Nucleus accumbens (tissue), 56 donors: ENCODE measurements around the gene NFS1.
A peak's percentile ranks its signal among the peaks of the same experiment; 100 is the strongest.
"Not testable (repeated sequence)": the region's sequence is repeated elsewhere in the genome, so short reads cannot be mapped to it uniquely, and the experiment has no call there.

ENCODE experiments used
- DNase-seq, 56 donors: peaks; one replicate each; lab custom pipeline; 2025; lab: John Stamatoyannopoulos, UW

Gene NFS1

DNA sequence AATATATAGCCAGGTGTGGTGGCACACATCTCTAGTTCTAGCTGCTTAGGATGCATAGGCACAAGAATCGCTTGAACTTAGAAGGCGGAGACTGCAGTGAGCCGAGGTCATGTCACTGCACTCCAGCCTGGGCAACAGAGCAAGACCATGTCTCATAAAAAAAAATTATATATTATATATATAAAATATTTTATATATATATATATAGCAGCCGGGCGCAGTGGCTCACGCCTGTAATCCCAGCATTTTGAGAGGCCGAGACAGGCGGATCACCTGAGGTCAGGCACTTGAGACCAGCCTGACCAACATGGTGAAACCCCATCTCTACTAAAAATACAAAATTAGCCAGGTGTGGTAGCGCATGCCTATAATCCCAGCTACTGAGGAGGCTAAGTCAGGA lies 13.8 kb downstream of the NFS1 start:
- not testable (repeated sequence) for DNase-seq

DNA sequence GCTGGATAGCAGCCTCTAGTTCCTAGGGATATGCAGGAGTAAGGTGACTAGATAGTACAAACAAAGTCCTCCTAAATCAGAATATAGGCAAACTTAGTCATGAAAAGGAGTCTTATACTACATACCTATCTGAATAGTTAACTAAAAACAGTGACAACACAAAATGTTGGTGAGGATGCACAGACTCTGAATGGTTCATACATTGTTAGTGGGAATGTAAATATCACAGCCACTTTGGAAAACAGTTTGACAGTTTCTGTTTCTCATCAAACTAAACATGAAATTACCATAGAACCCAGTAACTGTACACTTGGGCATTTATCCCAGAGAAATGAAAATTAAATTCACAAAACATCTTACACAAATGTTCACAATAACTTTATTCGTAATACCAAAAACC lies 17.2 kb downstream of the NFS1 start:
- no peak for DNase-seq

DNA sequence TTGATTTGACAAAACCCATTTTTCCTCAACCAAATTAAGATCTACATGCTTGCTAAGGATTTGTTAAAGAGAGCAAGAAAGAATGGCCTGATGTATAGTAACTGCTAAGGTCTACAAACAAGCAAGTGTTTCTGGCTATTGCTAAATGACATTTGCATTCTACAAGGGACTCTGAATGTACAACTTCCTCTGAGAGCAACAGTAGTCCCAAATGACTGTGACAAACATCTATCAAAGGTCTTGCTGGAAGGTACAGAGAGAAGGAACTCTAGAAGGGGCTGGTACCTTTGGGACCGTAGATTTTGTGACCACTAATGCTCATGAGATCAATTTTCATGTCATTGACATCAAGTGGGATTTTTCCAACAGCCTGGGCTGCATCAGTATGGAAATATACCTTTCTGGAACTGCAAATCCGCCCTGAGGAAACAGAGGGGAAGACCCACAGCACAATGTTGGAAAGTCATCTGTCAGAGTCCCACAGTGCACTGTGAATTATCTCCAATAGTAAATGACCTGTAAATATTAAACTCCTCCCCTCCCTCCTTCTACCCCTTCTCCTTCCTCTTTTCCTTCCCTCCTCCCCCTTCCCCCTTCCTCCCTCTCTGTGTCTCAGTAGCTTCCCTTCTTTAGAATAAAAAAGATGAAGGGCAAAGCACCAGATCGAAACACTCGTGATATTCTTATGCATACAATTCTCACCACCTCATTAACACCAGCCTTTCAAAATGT lies 18.5 kb downstream of the NFS1 start:
- no peak for DNase-seq

GRCh38 chr20:35674921-35675320 lies 24.2 kb downstream of the NFS1 start:
- DNase-seq, result no peak

GRCh38 chr20:35673884-35674283 lies 25.3 kb downstream of the NFS1 start:
- DNase-seq, result no peak

DNA sequence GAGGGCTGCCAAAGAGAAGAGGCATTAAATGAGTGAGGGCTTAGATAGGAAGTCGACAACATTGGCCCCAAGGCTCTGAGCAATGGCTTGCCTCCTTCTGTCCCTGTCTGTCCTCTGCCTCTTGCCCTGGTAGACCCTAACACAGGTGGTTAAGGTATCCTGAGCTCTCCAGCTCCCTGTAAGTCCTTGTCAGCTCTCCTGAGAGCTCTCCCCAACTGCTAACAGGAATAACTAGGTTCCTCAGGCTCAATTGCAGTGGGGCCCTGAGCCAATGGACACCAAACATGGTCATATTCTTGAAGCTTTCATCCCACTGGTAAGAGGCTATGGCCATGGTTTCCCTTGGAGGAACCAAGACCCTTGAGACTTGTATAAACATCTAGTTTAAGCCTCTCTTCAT lies 29.5 kb downstream of the NFS1 start:
- DNase-seq, result no peak

GRCh38 chr20:35669221-35669620 lies 29.9 kb downstream of the NFS1 start:
- DNase-seq, result no peak

DNA sequence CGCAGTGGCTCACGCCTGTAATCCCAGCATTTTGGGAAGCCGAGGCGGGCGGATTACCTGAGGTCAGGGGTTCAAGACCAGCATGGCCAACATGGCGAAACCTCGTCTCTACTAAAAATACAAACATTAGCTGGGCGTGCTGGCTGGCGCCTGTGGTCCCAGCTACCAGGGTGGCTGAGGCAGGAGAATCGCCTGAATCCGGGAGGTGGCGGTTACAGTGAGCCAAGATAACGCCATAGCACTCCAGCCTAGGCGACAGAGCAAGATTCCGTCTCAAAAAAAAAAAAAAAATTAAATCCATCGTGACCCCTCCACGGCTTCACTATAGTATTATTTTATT lies 33.2 kb downstream of the NFS1 start:
- DNase-seq, result no peak

DNA sequence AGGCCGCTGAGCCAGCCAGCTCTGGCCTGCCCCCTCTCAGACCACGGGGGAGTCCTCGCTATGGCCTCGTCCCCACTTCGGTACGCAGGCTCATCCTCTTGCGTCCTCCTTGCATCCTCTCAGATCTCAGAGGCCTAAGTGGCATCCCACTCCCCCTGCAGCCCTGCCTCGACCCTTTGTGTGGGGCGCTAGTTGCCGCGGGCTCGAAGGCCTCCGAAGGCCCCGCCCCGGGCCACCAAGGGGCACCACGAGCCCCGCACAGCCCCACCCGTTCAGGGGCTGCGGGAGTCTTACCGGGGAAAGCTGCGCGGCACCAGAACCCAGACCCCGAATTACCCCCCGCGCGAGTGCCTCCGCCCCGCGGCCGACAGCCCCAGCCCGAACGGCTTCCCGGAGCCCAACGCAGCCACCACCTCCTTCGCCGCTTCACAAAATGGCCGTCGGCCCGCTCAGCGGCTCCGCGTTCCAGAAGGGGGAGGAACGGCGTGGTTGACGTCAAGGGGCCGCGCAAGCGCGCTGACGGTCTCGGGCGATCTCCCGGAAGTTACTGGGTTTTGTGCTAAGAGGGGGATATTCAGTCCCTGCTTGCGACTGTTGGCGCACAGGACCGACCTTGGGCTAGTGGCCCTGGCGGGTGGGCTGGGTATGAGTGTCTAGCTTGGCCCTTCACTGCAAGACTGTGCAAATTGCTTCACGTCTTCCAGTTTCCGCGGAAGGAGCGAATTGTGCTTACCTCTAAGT lies 34.5 kb downstream of the NFS1 start, which contains the start of the genes CPNE1 and RBM12:
Gene CPNE1 (minus strand): TSS at position 435 of the 741 bp plus-strand sequence. CDS start 31,977 bp downstream, outside the sequence.
Gene RBM12 (minus strand): TSS at position 435 of the 741 bp plus-strand sequence. CDS start 9,578 bp downstream, outside the sequence.
- peak; percentile 20 to 95 (median 89) for DNase-seq

DNA sequence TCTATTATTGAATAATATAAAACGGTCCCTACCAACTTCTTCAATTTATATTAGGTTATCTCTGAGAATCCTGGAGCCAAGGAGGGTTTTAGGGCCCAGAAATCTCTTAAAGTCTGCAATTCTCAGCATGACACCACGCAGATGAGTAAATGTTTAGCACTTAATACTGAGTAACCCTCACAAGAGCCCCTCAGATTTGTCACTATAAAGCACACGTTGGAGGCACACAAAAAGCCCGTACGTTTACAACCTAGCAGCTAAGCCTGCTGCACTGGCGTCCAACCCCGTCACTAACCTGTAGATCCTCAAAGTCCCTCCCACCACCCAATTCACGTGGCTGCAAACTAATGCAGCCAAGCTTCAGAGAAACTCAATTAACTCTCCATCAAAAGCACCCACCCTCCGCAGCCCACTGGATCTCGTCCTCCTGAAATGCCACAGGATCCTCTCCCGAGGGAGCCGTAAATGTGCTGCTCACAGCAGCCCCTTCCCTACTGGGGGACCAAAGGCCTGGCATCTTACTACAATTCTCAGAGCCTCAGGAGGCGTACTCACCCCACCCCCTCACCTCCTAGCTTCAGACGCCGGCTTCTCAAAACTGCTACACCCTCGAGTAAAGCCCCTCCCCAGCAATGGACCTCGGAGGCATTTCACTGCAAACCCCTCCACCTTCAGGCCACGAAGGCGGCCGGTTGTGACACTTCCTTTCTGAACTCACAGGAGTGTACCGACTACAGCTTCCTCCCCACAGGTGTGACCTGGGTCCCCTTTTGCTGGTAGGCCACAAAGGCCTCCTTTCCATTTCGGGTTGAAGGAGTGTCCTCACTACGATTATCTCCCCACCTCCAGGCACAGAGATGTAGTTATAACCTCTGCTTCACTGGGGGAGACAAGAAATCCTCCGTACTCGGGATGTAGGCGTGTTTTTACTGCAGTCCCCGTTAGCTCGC lies 35.4 kb downstream of the NFS1 start:
- DNase-seq, result peak in 41 of 56 donors; percentile 6 to 70 (median 35)

DNA sequence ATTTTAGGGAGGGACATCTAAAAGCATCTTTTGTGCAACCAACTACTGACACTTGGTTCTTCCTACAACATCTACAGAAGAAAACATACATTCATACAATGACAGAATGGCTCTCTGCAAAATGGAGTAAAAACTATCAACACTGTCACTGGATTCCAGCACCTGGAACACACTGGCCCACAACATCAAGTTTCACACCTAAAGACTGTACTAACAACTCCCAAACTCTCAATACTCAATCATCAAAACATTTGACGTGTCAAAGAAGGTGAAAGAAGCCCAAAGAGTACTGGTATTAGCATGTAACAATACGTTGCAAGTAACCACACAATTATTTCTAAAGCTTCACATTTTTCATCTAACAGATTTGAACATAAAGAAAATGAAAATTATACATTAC lies 36.6 kb downstream of the NFS1 start:
- no peak for DNase-seq

DNA sequence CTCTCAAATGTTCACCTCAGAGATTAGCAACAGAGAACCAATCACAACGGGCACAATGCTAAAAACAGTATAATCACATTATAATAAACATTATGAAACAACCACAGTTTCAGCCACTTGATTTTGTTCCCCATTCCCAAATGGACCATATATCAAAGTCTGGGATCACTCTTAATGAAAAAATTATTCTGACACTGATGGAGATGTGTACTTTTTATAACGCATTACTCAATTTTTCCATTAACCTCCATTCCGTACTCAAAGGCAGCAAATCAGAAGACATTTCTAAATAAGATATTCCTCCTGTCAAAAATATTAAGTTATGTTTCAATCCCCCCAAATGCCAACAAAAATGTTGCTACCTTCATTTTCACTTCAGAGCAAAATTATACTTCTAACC lies 37.2 kb downstream of the NFS1 start:
- no peak for DNase-seq

- no peak for DNase-seq
These were observed 38.1 kb downstream of the NFS1 start for GRCh38 chr20:35661053-35661452.

- no peak for DNase-seq
These were observed 38.8 kb downstream of the NFS1 start for GRCh38 chr20:35660122-35660937.

GRCh38 chr20:35657271-35657670 lies 41.9 kb downstream of the NFS1 start:
- no peak for DNase-seq

GRCh38 chr20:35654415-35654814 lies 44.7 kb downstream of the NFS1 start:
- no peak for DNase-seq

- no peak for DNase-seq
These were observed 45.3 kb downstream of the NFS1 start for GRCh38 chr20:35653893-35654292.

DNA sequence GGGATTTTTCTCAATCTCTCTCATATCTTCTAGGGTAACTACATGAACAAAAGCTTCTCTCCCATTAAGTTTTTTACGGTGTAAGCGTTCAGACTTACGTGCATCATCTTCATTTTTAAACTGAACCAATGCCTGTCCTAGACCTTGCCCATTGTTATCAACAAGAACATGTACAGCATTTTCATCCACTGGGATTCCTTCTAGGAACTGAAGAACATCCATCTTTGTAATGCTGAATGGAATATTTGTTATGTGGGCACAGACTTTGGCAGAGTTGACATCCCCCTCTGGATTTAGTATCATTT lies 45.8 kb downstream of the NFS1 start:
- no peak for DNase-seq

- DNase-seq, result no peak
These were observed 46.3 kb downstream of the NFS1 start for GRCh38 chr20:35652641-35653429.
